GM21576 (cell line): Measurements from ENCODE around the gene SMAP2.
A peak's percentile ranks its signal among the peaks of the same experiment; 100 is the strongest.
"Not testable (repeated sequence)": the region's sequence is repeated elsewhere in the genome, so short reads cannot be mapped to it uniquely, and the experiment has no call there.

Experiments used
- ATAC-seq: cut with Tn5 transposase; IDR thresholded peaks from one replicate; pipeline ENCODE4 v1.9.1; 2021; ENCODE audit warnings: mild to moderate bottlenecking, moderate library complexity; ENCODE audit not compliant: unreplicated experiment

SMAP2 gene

GRCh38 chr1:40373323-40374283, at the start of gene SMAP2:
Gene SMAP2, plus strand, starts transcription at chr1:40373727. Its CDS starts 394 bp downstream, at chr1:40374121.
- ATAC-seq, result peak; percentile 78

DNA sequence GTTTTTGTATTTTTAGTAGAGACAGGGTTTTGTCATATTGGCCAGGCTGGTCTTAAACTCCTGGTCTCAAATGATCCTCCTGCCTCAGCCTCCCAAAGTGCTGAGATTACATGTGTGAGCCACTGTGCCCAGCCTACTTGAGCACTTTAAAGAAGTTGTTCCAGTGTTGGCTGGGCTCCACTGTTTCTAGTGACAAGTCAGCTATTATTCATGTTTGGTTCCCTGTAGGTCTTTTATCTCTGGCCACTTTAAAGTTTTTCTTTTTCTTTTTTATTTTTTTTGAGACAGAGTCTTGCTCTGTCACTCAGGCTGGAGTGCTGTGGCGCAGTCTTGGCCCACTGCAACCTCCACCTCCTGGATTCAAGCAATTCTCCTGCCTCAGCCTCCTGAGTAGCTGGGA, 42.1 kb upstream of the SMAP2 start:
- ATAC-seq, result not testable (repeated sequence)

DNA sequence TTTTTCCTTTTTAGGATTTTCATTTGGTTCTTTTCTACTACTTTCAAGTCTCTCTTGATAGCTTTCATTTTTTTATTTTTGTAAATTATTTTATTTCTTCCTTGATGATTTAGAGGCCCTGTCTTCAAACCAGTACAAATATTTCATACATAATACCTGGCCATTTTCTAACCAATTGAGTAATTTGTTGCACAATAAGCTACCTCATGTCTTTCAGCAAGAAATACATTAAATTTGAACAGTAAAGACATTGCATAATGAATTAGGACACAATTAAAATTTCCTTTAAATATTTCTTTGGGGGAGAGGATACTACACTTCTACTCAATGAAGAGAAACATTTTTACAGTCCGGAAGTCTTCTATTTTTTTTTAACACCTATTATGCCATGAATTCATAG, 40.8 kb upstream of the SMAP2 start:
- no peak for ATAC-seq

GRCh38 chr1:40337443-40337842, 36.1 kb upstream of the SMAP2 start:
- no peak for ATAC-seq

GRCh38 chr1:40338745-40339419, 34.6 kb upstream of the SMAP2 start:
- no peak for ATAC-seq

- no peak for ATAC-seq
These were observed 33.9 kb upstream of the SMAP2 start for GRCh38 chr1:40339420-40340323.

DNA sequence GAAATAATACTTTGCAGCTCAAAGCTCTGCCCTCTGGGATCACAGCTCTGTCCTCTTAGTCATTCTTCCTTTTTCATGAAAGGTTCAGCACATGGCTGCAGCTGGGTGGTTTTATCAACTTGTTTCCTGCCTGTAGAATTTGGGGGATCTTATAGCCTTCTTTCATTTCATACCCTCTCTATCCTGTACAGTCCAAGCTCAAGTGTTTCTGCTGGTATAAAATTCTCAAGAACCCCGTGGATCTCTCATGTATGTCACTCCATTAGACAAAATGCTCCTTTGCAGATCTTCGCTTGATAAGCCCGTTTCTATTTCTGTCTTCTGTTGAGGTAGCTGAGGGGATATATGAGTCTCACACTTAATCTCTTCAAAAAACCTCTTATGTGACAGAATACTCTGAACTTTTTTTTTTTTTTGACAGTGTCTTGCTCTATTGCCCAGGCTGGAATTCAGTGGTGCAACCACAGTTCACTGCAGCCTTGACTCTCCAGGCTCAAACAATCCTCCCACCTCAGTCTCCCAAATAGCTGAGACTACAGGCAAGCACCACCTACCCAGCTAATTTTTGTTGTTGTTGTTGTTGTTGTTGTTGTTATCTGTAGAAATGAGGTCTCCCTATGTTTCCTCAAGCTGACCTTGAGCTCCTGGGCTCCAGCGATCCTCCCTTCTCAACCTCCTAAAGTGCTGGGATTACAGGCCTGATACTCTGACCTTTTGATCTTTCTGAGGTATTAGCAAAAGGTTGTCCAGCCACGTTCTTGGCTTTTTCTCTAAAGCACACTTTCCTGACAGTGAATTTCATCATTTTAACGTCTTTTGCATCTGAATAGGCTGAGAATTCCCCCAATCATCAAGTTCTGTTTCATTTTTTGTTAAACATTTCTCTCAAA, 31.8 kb upstream of the SMAP2 start:
- ATAC-seq, result no peak

- ATAC-seq, result not testable (repeated sequence)
These were observed 31.2 kb upstream of the SMAP2 start for GRCh38 chr1:40342381-40342717.

DNA sequence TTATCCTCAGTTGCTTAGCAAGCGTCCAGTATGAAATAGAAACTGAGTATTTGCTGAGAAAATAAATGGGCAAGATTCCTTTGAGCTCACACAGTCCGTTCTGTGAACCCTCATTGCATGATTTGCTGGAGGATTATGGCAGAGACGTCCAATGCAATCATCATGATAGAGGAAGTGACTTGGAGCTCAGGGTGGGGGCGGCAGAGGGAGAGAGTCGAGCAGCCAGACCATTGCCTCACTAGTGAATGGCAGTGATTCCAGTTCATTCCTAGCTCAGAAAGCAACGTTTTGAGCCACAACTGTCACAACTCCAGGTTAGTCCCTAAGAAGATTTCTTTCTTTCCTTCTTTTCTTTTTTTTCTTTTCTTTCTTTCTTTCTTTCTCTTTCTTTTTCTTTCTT, 28.9 kb upstream of the SMAP2 start:
- ATAC-seq, result no peak

GRCh38 chr1:40350391-40350790, 23.1 kb upstream of the SMAP2 start:
- ATAC-seq, result no peak

- no peak for ATAC-seq
These were observed 22.4 kb upstream of the SMAP2 start for GRCh38 chr1:40351124-40351523.

GRCh38 chr1:40352126-40352525, 21.4 kb upstream of the SMAP2 start:
- no peak for ATAC-seq

GRCh38 chr1:40353082-40353481, 20.4 kb upstream of the SMAP2 start:
- ATAC-seq, result no peak

DNA sequence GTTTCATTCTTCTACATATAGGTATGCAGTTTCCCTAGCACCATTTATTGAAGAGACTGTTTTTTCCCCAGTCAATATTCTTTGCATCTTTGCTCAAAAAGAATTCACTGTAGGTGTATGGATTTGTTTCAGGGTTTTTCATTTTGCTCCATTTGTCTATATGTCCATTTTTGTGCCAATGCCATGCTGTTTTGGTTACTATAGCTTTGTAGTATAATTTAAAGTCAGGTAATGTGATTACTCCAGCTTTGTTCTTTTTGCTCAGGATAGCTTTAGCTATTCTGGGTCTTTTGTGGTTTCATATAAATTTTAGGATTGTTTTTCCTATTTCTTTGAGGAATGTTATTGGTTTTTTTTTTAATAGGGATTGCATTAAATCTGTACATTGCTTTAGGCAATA, 15.9 kb upstream of the SMAP2 start:
- no peak for ATAC-seq

DNA sequence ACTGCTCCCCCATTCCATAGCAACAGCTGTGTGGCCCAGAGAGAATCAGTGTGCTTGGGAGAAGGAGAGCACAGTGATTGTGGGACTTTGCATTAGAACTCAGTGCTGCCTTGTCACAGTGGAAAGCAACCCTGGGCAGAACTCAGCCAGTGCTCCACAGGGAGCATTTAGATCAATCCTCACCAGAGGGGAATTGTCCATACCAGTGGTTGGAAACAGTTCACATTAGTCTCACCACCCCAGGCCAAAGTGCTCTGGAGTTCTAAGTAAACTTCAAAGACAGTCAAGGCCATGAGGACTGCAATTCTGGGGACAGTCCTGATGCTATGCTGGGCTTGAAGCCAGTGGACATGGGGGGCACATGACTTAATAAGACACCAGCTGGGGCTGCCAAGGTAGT, 12.9 kb upstream of the SMAP2 start:
- ATAC-seq, result no peak

DNA sequence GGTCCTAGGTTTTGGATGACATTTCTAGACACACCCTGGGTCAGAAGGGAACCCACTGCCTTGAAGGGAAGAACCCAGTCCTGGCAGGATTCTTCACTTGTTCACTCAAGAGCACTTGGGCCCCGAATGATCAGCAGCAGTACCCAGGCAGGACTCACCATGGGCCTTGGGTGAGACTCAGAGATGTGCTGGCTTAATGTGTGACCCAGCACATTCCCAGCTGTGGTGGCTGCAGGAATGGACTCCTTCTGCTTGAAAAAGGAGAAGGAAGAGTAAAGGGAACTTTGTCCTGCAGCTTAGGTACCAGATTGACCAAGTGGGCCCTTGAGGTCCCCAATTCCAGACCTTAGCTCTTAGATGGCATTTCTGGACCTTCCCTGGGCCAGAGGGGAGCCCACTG, 12.3 kb upstream of the SMAP2 start:
- ATAC-seq, result no peak

DNA sequence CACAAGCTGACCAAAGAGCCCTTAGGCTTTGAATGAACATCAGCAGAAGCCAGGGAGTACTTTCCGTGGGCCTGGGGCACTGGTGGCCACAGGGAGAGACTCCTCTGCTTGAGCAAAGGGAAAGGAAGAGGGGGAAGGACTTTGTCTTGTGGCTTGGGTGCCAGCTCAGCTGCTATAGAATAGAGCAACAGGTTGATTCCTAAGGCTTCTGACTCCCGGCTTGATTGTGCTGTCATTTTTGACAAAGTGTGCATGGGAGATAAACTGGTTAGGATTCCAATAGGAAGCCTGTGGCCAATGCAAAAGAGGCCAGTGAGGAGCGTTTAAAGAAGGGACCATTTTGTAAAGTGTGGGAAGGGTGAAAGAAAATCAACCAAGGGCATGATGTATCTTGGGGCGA, 11.9 kb upstream of the SMAP2 start:
- no peak for ATAC-seq

- no peak for ATAC-seq
These were observed 11.3 kb upstream of the SMAP2 start for GRCh38 chr1:40362199-40362598.

GRCh38 chr1:40362699-40363098, 10.8 kb upstream of the SMAP2 start:
- ATAC-seq, result no peak

GRCh38 chr1:40363721-40364120, 9.8 kb upstream of the SMAP2 start:
- peak; percentile 87 for ATAC-seq
